Transverse colon (tissue), 4 donors: ENCODE data around the gene AQP12A. TPM values are rescaled to one million over a fixed set of nuclear protein-coding genes. Genes with fewer than 3 reads are reported as not detected.
"Not testable (repeated sequence)": the region's sequence is repeated elsewhere in the genome, so short reads cannot be mapped to it uniquely, and the experiment has no call there.

Experiments
- DNase-seq: peaks from one replicate; pipeline ENCODE4 v3.0.0-alpha.2; 2019
- H3K27ac ChIP-seq, 4 donors: fragments of 200-600 bp; sonication (generic); 2 replicates each; pipeline ENCODE4 v1.5.1; 2016 to 2018; ENCODE audit warnings: inconsistent platforms in 4 of 4
- H3K27me3 ChIP-seq: fragments of 200-600 bp; sonication (generic); 2 replicates; pipeline ENCODE4 v1.5.1; 2017; ENCODE audit warnings: inconsistent platforms
- H3K36me3 ChIP-seq, 4 donors: fragments of 200-600 bp; sonication (generic); 2 replicates each; pipeline ENCODE4 v1.5.1; 2017 to 2019; ENCODE audit warnings: inconsistent platforms in 4 of 4
- H3K4me1 ChIP-seq, 4 donors: fragments of 200-600 bp; sonication (generic); 2 replicates each; pipeline ENCODE4 v1.5.1; 2017 to 2020; ENCODE audit warnings: inconsistent platforms in 4 of 4
- H3K4me3 ChIP-seq, 4 donors: fragments of 200-600 bp; sonication (generic); 1 replicate in 1 of 4; 2 replicates in 3 of 4; pipeline versions ENCODE4 v1.5.1 to v1.6.1; 2017 to 2019; ENCODE audit warnings: inconsistent platforms in 4 of 4
- H3K9me3 ChIP-seq, 2 donors: fragments of 200-600 bp; sonication (generic); 2 replicates each; pipeline ENCODE4 v1.5.1; 2017 to 2019; ENCODE audit warnings: inconsistent platforms in 2 of 2
- CTCF ChIP-seq, 5 experiments: fragments of 200-600 bp in 3 of 5; fragments of 450-650 bp in 2 of 5; sonication (generic) in 3 of 5; IDR thresholded peaks; 1 replicate in 2 of 5; 2 replicates in 3 of 5; pipeline ENCODE4 v1.5.1; 2016 to 2017; ENCODE audit warnings: antibody characterized with exemption in 5 of 5, inconsistent platforms in 3 of 5, mild to moderate bottlenecking in 2 of 5, moderate library complexity in 1 of 5
- EP300 ChIP-seq: sonication (generic); formaldehyde crosslinking; IDR thresholded peaks from one replicate; pipeline ENCODE4 v1.6.1; 2017; ENCODE audit warnings: antibody characterized with exemption, low read depth
- POLR2A ChIP-seq: fragments of 450-650 bp; IDR thresholded peaks from one replicate; pipeline ENCODE4 v1.6.1; 2016; ENCODE audit warnings: antibody characterized with exemption, mild to moderate bottlenecking, moderate library complexity
- POLR2AphosphoS5 ChIP-seq, 3 donors: sonication (generic); formaldehyde crosslinking; IDR thresholded peaks; one replicate each; pipeline ENCODE4 v1.6.1; 2016; ENCODE audit warnings: antibody characterized with exemption in 3 of 3
- WGBS, 2 donors: methylation state at CpG; one replicate each; pipeline ENCODE4 v1.1.5; 2018; ENCODE audit warnings: low coverage in 1 of 2; 5-methylcytosine and 5-hydroxymethylcytosine counted together
- in situ Hi-C, 4 donors: fragments of 200-750 bp; cut with MboI; loops; one replicate each; pipeline versions ENCODE4 v1.15.0 to v1.15.1; 2017; ENCODE audit warnings: low sequenced_read_pairs in 3 of 4, low pct_ligation_motif_present in 1 of 4, low pct_unique_long_range_greater_than_20kb in 1 of 4
- intact Hi-C: fragments of 100-400 bp; cut with DNase I; formaldehyde crosslinking; loops from one replicate; pipeline ENCODE4 v1.15.1; 2023; ENCODE audit warnings: low total_unique reads
- total RNA-seq, 4 donors: library from RNA; depleted of rRNA; stranded (reverse); fragments of >200 nt; gene quantifications; one replicate each; pipeline ENCODE4 v1.1.0, GENCODE V29; 2016

AQP12A gene
- total RNA-seq, 4 donors from 2014 or later, result not detected

- WGBS, 2 donors, result 50 to 81% methylated on average over 2 to 10 of the region's 10 CpGs
- in situ Hi-C loops, result no loop called here
These were observed 35.5 kb upstream of the AQP12A start for GRCh38 chr2:240655931-240656886.

GRCh38 chr2:240659883-240660282 lies 31.8 kb upstream of the AQP12A start:
- H3K36me3 ChIP-seq, H3K9me3 ChIP-seq, in situ Hi-C loops, H3K4me1 ChIP-seq, DNase-seq, H3K4me3 ChIP-seq, intact Hi-C loops, H3K27ac ChIP-seq: not testable (repeated sequence)
- H3K27me3 ChIP-seq, result peaks cover 40% of the 10 kb centered on the region
- 83 to 84% methylated on average over 7 of the region's 7 CpGs for WGBS, 2 donors

More at GRCh38 chr2:240655931-240656886, 35.5 kb upstream of the AQP12A start:
- H3K27me3 ChIP-seq, result peaks cover 24% of the 10 kb centered on the region
- no peaks in the 10 kb centered on the region for H3K36me3 ChIP-seq
- TF ChIP-seq POLR2A (no peak), CTCF (IDR thresholded peaks at IDR 0.05) (no peak), EP300 (no peak), POLR2AphosphoS5 (IDR thresholded peaks at IDR 0.05) (no peak)
- H3K4me1 ChIP-seq, result no peaks in the 10 kb centered on the region
- no peaks in the 10 kb centered on the region for H3K9me3 ChIP-seq
- intact Hi-C loops, result no loop called here
- H3K4me3 ChIP-seq, result no peak overlapping the region
- DNase-seq, result no peak
- H3K27ac ChIP-seq, result no peak overlapping the region

- H3K9me3 ChIP-seq, result peaks cover 0 to 3% of the 10 kb centered on the region in 2 donors
- no peaks in the 10 kb centered on the region for H3K4me1 ChIP-seq
- intact Hi-C loops (no loop called here), in situ Hi-C loops (no loop called here)
- H3K4me3 ChIP-seq, result no peak overlapping the region
- H3K27me3 ChIP-seq, result peaks cover 53% of the 10 kb centered on the region
- H3K27ac ChIP-seq, result no peak overlapping the region
- no peak for DNase-seq
- no peaks in the 10 kb centered on the region for H3K36me3 ChIP-seq
- TF ChIP-seq CTCF (IDR thresholded peaks at IDR 0.05), result no peak
- TF ChIP-seq POLR2A, result no peak
- no peak for TF ChIP-seq EP300
- no peak for TF ChIP-seq POLR2AphosphoS5 (IDR thresholded peaks at IDR 0.05)
- WGBS, 2 donors, result 81% methylated on average over 3 of the region's 3 CpGs; no CpG with 5 or more reads in 1 of the 2 donors
These were observed 29.0 kb upstream of the AQP12A start for GRCh38 chr2:240662681-240663080.

GRCh38 chr2:240663546-240664190 lies 28.0 kb upstream of the AQP12A start:
- Histone ChIP-seq H3K9me3 (peaks cover 0 to 3% of the 10 kb centered on the region in 2 donors), H3K36me3 (no peaks in the 10 kb centered on the region), H3K4me3 (no peak overlapping the region), H3K4me1 (no peaks in the 10 kb centered on the region), H3K27me3 (peaks cover 63% of the 10 kb centered on the region), H3K27ac (no peak overlapping the region)
- 64 to 71% methylated on average over 4 to 6 of the region's 6 CpGs for WGBS, 2 donors
- in situ Hi-C loops, result no loop called here
- TF ChIP-seq CTCF (IDR thresholded peaks at IDR 0.05), result peak in 1 of 5 experiments; percentile 9
- no peak for TF ChIP-seq POLR2AphosphoS5 (IDR thresholded peaks at IDR 0.05)
- DNase-seq, result no peak
- intact Hi-C loops, result no loop called here
